ENCODE results near the gene SSR3. TPM values are rescaled to one million over a fixed set of nuclear protein-coding genes. Genes with fewer than 3 reads are reported as not detected.

The SSR3 gene
- total RNA-seq, 1 donor: 212 TPM

- no peak for DNase-seq (ENCODE audit: insufficient read length, low spot score, missing footprints)
- Histone ChIP-seq H2AFZ (ENCODE audit: low read length) (no peak overlapping the region), H4K20me1 (ENCODE audit: insufficient read depth, low read length) (no peaks in the 10 kb centered on the region), H3K27me3 (ENCODE audit: insufficient read depth, low read length) (no peaks in the 10 kb centered on the region), H3K4me2 (ENCODE audit: insufficient read depth, low read length) (no peak overlapping the region), H3K36me3 (ENCODE audit: insufficient read depth, low read length) (no peaks in the 10 kb centered on the region), H3K4me1 (ENCODE audit: insufficient read depth, low read length) (no peaks in the 10 kb centered on the region), H3K9me3 (ENCODE audit: low read depth, low read length) (no peaks in the 10 kb centered on the region), H3K4me3 (ENCODE audit: insufficient read depth, low read length) (no peak overlapping the region), H3K27ac (ENCODE audit: low read depth, low read length) (no peak overlapping the region), H3K79me2 (ENCODE audit: insufficient read depth, low read length) (no peaks in the 10 kb centered on the region)
- TF ChIP-seq CTCF (IDR thresholded peaks at IDR 0.05; ENCODE audit: extremely low read depth, low read depth, low read length): no peak
Observed at GRCh38 chr3:156561533-156561932, 6.6 kb upstream of the SSR3 start.

DNA sequence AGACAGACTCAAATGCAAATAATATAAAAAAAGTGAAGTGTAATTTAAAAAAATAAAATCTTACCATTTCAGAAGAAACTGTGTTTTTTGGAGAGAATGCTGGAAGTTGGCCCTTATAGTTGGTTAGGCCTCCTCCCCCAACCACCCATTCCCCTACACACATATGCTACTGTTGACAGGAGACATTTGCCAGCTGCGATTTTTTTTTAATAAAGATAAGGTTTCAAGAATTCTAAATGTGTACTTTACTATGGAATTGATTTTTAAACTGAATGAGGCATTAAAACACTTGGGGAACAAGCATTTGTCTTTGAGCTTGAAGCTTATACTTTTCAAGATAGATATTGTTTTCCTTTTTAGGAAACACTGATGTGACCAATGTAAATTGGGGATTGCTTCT is 4.4 kb upstream of the SSR3 start:
- H3K4me1 ChIP-seq (ENCODE audit: insufficient read depth, low read length): peaks cover 7% of the 10 kb centered on the region
- H4K20me1 ChIP-seq (ENCODE audit: insufficient read depth, low read length): no peaks in the 10 kb centered on the region
- no peaks in the 10 kb centered on the region for H3K9me3 ChIP-seq (ENCODE audit: low read depth, low read length)
- H2AFZ ChIP-seq (ENCODE audit: low read length): no peak overlapping the region
- DNase-seq (ENCODE audit: insufficient read length, low spot score, missing footprints): no peak
- H3K79me2 ChIP-seq (ENCODE audit: insufficient read depth, low read length): peaks cover 6% of the 10 kb centered on the region
- H3K4me3 ChIP-seq (ENCODE audit: insufficient read depth, low read length): no peak overlapping the region
- no peak for TF ChIP-seq CTCF (IDR thresholded peaks at IDR 0.05; ENCODE audit: extremely low read depth, low read depth, low read length)
- no peaks in the 10 kb centered on the region for H3K27me3 ChIP-seq (ENCODE audit: insufficient read depth, low read length)
- H3K4me2 ChIP-seq (ENCODE audit: insufficient read depth, low read length): no peak overlapping the region
- no peak overlapping the region for H3K27ac ChIP-seq (ENCODE audit: low read depth, low read length)
- H3K36me3 ChIP-seq (ENCODE audit: insufficient read depth, low read length): no peaks in the 10 kb centered on the region

DNA sequence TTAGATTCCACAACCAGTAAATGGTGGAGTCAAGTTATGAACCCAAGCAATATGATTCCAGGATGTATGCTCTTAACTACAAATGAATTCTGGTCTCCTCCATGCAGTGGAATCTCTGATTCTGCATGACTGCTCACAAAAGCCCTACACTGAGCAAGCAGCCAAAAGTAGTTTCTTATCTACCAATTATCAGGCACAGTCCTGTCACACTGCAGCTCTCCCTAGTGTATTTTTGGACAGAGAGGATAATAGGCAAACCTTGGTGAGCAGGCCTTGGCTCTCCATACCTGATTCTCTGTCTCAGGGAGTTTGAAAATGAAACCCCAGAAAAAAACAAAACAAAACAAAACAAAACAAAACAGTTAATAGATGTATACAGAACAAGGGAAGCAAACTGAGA is 3.5 kb upstream of the SSR3 start:
- Histone ChIP-seq H3K79me2 (ENCODE audit: insufficient read depth, low read length) (peaks cover 16% of the 10 kb centered on the region), H3K4me2 (ENCODE audit: insufficient read depth, low read length) (no peak overlapping the region), H3K4me1 (ENCODE audit: insufficient read depth, low read length) (peaks cover 11% of the 10 kb centered on the region), H3K4me3 (ENCODE audit: insufficient read depth, low read length) (no peak overlapping the region), H3K36me3 (ENCODE audit: insufficient read depth, low read length) (peaks cover 4% of the 10 kb centered on the region), H4K20me1 (ENCODE audit: insufficient read depth, low read length) (no peaks in the 10 kb centered on the region), H3K9me3 (ENCODE audit: low read depth, low read length) (no peaks in the 10 kb centered on the region), H3K27me3 (ENCODE audit: insufficient read depth, low read length) (no peaks in the 10 kb centered on the region), H2AFZ (ENCODE audit: low read length) (peak overlapping the region; percentile 57), H3K27ac (ENCODE audit: low read depth, low read length) (no peak overlapping the region)
- TF ChIP-seq CTCF (IDR thresholded peaks at IDR 0.05; ENCODE audit: extremely low read depth, low read depth, low read length): no peak
- no peak for DNase-seq (ENCODE audit: insufficient read length, low spot score, missing footprints)

- peak overlapping the region; percentile 98 for H3K27ac ChIP-seq (ENCODE audit: low read depth, low read length)
- peak overlapping the region; percentile 94 for H3K4me3 ChIP-seq (ENCODE audit: insufficient read depth, low read length)
- TF ChIP-seq CTCF (IDR thresholded peaks at IDR 0.05; ENCODE audit: extremely low read depth, low read depth, low read length): no peak
- H3K4me1 ChIP-seq (ENCODE audit: insufficient read depth, low read length): peaks cover 49% of the 10 kb centered on the region
- no peak for DNase-seq (ENCODE audit: insufficient read length, low spot score, missing footprints)
- no peaks in the 10 kb centered on the region for H4K20me1 ChIP-seq (ENCODE audit: insufficient read depth, low read length)
- peak overlapping the region; percentile 62 for H2AFZ ChIP-seq (ENCODE audit: low read length)
- peak overlapping the region; percentile 89 for H3K4me2 ChIP-seq (ENCODE audit: insufficient read depth, low read length)
- H3K27me3 ChIP-seq (ENCODE audit: insufficient read depth, low read length): no peaks in the 10 kb centered on the region
- H3K79me2 ChIP-seq (ENCODE audit: insufficient read depth, low read length): peaks cover 55% of the 10 kb centered on the region
- H3K36me3 ChIP-seq (ENCODE audit: insufficient read depth, low read length): peaks cover 36% of the 10 kb centered on the region
- H3K9me3 ChIP-seq (ENCODE audit: low read depth, low read length): no peaks in the 10 kb centered on the region
Observed at GRCh38 chr3:156554515-156554841, 439 bp downstream of the SSR3 start.

Data from osteoblast (primary cell).